IMR-90 (cell line): ENCODE data around the gene DNAJC22. TPM values are rescaled to one million over a fixed set of nuclear protein-coding genes. Genes with fewer than 3 reads are reported as not detected.
"Not testable (repeated sequence)": the region's sequence is repeated elsewhere in the genome, so short reads cannot be mapped to it uniquely, and the experiment has no call there.

Experiments used
- ATAC-seq: fragments of 200-7000 bp; cut with Tn5 transposase; 2 replicates; pipeline ENCODE4 v1.9.1; 2020; ENCODE audit warnings: low read depth, mild to moderate bottlenecking, moderate library complexity
- BruUV-seq: library from RNA; stranded (reverse); fragments of 400-500 nt; replicated peaks from 2 replicates; lab custom pipeline; 2021; lab: Mats Ljungman, UMichigan
- CTCF ChIA-PET: fragments of 300-600 bp; formaldehyde crosslinking; extraction: SDS; loops from one replicate; lab custom pipeline; 2021; ENCODE audit warnings: antibody characterized with exemption; lab: Yijun Ruan, JAX
- POLR2A ChIA-PET: fragments of 300-600 bp; sonication (Branson Sonifier 250); formaldehyde crosslinking; loops from one replicate; lab custom pipeline; 2022; ENCODE audit warnings: antibody characterized with exemption; ENCODE audit not compliant: unreplicated experiment; lab: Charles Lee
- DNase-seq: peaks from one replicate; pipeline ENCODE4 v3.0.0; 2013
- H2AFZ ChIP-seq: replicated peaks from 2 replicates; pipeline ENCODE3; 2013; ENCODE audit warnings: low read length, mild to moderate bottlenecking; ENCODE audit not compliant: poor library complexity
- H2AK5ac ChIP-seq: 2 replicates; pipeline ENCODE4 v1.6.1; 2013; ENCODE audit warnings: low read depth, low read length, inconsistent platforms
- H2AK9ac ChIP-seq: replicated peaks from 2 replicates; pipeline ENCODE3; 2013; ENCODE audit warnings: mild to moderate bottlenecking, low read depth, low read length, moderate library complexity; ENCODE audit not compliant: poor library complexity
- H2BK120ac ChIP-seq: 2 replicates; pipeline ENCODE4 v1.6.1; 2013; ENCODE audit warnings: low read depth, low read length, inconsistent platforms
- H2BK15ac ChIP-seq: 3 replicates; pipeline ENCODE4 v1.6.1; 2013; ENCODE audit warnings: low read depth, low read length, inconsistent platforms
- H2BK20ac ChIP-seq: 2 replicates; pipeline ENCODE4 v1.6.1; 2013; ENCODE audit warnings: low read depth, mild to moderate bottlenecking, inconsistent platforms, low read length, moderate library complexity
- H2BK5ac ChIP-seq: 2 replicates; pipeline ENCODE4 v1.6.1; 2013; ENCODE audit warnings: mild to moderate bottlenecking, low read depth, low read length, inconsistent platforms; ENCODE audit not compliant: poor library complexity, severe bottlenecking
- H3K14ac ChIP-seq: replicated peaks from 2 replicates; pipeline ENCODE4 v1.6.1; 2013; ENCODE audit warnings: low read depth, low read length, inconsistent platforms
- H3K18ac ChIP-seq: 2 replicates; pipeline ENCODE4 v1.6.1; 2013; ENCODE audit warnings: low read depth, low read length, control low read depth
- H3K23ac ChIP-seq: 2 replicates; pipeline ENCODE4 v1.6.1; 2013; ENCODE audit warnings: low read depth, low read length, inconsistent platforms
- H3K27ac ChIP-seq: 2 replicates; pipeline ENCODE4 v1.5.1; 2013; ENCODE audit warnings: mild to moderate bottlenecking, control low read depth, low read length; ENCODE audit not compliant: insufficient read depth
- H3K27me3 ChIP-seq: 2 replicates; pipeline ENCODE4 v1.6.1; 2013; ENCODE audit warnings: low read length; ENCODE audit not compliant: control insufficient read depth, insufficient read depth
- H3K36me3 ChIP-seq: 2 replicates; pipeline ENCODE4 v1.6.1; 2013; ENCODE audit warnings: low read length, mixed read lengths; ENCODE audit not compliant: control insufficient read depth, insufficient read depth
- H3K4ac ChIP-seq: 2 replicates; pipeline ENCODE4 v1.6.1; 2013; ENCODE audit warnings: low read depth, low read length, inconsistent platforms
- H3K4me1 ChIP-seq: 2 replicates; pipeline ENCODE4 v1.6.1; 2013; ENCODE audit warnings: low read length, mixed read lengths; ENCODE audit not compliant: control insufficient read depth, insufficient read depth
- H3K4me2 ChIP-seq: 2 replicates; pipeline ENCODE4 v1.6.1; 2013; ENCODE audit warnings: low read depth, mild to moderate bottlenecking, control low read depth, low read length, moderate library complexity
- H3K4me3 ChIP-seq: 2 replicates; pipeline ENCODE4 v1.5.1; 2013; ENCODE audit warnings: low read depth, mild to moderate bottlenecking, control low read depth, low read length, moderate library complexity; ENCODE audit not compliant: insufficient read depth
- H3K56ac ChIP-seq: 2 replicates; pipeline ENCODE4 v1.6.1; 2013; ENCODE audit warnings: low read length, inconsistent platforms; ENCODE audit not compliant: insufficient read depth; ENCODE audit errors: extremely low read depth
- H3K79me1 ChIP-seq, 2 experiments: 2 replicates each; pipeline ENCODE4 v1.6.1; 2013; ENCODE audit warnings: low read length in 2 of 2, inconsistent platforms in 1 of 2, low read depth in 1 of 2
- H3K9ac ChIP-seq: 2 replicates; pipeline ENCODE4 v1.6.1; 2013; ENCODE audit warnings: low read depth, low read length, control low read depth
- H3K9me1 ChIP-seq: 2 replicates; pipeline ENCODE4 v1.6.1; 2013; ENCODE audit warnings: low read length, inconsistent platforms; ENCODE audit not compliant: insufficient read depth
- H3K9me3 ChIP-seq: 2 replicates; pipeline ENCODE4 v1.6.1; 2013; ENCODE audit warnings: low read length; ENCODE audit not compliant: control insufficient read depth, insufficient read depth
- H4K20me1 ChIP-seq: 2 replicates; pipeline ENCODE4 v1.6.1; 2013; ENCODE audit warnings: low read length, inconsistent platforms; ENCODE audit not compliant: insufficient read depth
- H4K5ac ChIP-seq: 2 replicates; pipeline ENCODE4 v1.6.1; 2013; ENCODE audit warnings: mild to moderate bottlenecking, low read depth, low read length, control low read depth
- H4K8ac ChIP-seq, 2 experiments: 2 replicates each; pipeline ENCODE4 v1.6.1; 2013; ENCODE audit warnings: low read depth in 2 of 2, low read length in 2 of 2, control low read depth in 1 of 2, inconsistent platforms in 1 of 2
- H4K91ac ChIP-seq: 2 replicates; pipeline ENCODE4 v1.6.1; 2013; ENCODE audit warnings: low read depth, low read length, inconsistent platforms; ENCODE audit not compliant: insufficient read depth
- WGBS, 2 experiments: methylation state at CpG; one replicate each; pipeline versions ENCODE4 v1.1.5 to v1.1.7; 2013; ENCODE audit warnings: missing lambda C conversion rate in 2 of 2; ENCODE audit not compliant: insufficient read length in 1 of 2; ENCODE audit errors: extremely low coverage in 2 of 2; 5-methylcytosine and 5-hydroxymethylcytosine counted together
- dilution Hi-C: fragments of 300-500 bp; cut with HindIII; formaldehyde crosslinking; loops from one replicate; pipeline ENCODE4 v1.14.3; 2018; ENCODE audit warnings: low sequenced_read_pairs; ENCODE audit not compliant: unreplicated experiment
- in situ Hi-C: fragments of 300-500 bp; cut with MboI; formaldehyde crosslinking; loops from 3 replicates; pipeline ENCODE4 v1.14.3; 2019; ENCODE audit warnings: low sequenced_read_pairs, inconsistent platforms, mixed read lengths
- intact Hi-C: fragments of 100-400 bp; cut with micrococcal nuclease; formaldehyde crosslinking; loops from 2 replicates; pipeline ENCODE4 v1.10.0; 2022
- polyA plus RNA-seq, 3 experiments: library from polyadenylated mRNA; depleted of rRNA; stranded (reverse); fragments of >200 nt; gene quantifications; 2 replicates each; pipeline ENCODE4 v1.2.3, GENCODE V29; 2012; ENCODE audit warnings: low replicate concordance in 1 of 3
- total RNA-seq: library from RNA; depleted of rRNA; stranded (reverse); fragments of >200 nt; gene quantifications from 2 replicates; pipeline ENCODE4 v1.2.3, GENCODE V29; 2012

DNAJC22 gene
- total and polyA plus RNA-seq, 2 of the 4 experiments (the other 2 are of a cell fraction) = 8.1 to 8.2 TPM

DNA sequence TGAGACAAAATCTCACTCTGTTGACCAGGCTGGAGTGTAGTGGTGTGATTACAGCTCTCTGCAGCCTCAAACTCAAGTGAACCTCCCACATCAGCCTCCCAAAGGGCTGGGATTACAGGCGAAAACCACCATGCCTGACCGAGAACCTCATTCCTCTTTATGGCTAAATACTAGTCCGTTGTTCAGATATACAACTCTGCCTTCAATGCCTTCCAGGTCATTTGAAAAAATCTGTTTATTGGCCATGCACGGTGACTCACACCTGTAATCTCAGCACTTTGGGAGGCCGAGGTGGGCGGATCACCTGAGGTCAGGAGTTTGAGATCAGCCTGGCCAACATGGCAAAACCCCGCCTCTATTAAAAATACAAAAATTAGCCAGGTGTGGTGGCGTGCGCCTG lies 33.5 kb downstream of the DNAJC22 start:
- H2AFZ ChIP-seq, H3K14ac ChIP-seq, DNase-seq, H3K9me3 ChIP-seq, BruUV-seq, H3K4ac ChIP-seq, H3K9me1 ChIP-seq, CTCF ChIA-PET, ATAC-seq, H2AK5ac ChIP-seq, H3K56ac ChIP-seq, H2BK120ac ChIP-seq, H2BK15ac ChIP-seq, H3K4me2 ChIP-seq, H2BK20ac ChIP-seq, H3K27ac ChIP-seq, H3K4me1 ChIP-seq, H3K27me3 ChIP-seq, H3K4me3 ChIP-seq, H3K36me3 ChIP-seq, H4K5ac ChIP-seq, H3K9ac ChIP-seq, H2BK5ac ChIP-seq, in situ Hi-C loops, H3K18ac ChIP-seq, H2AK9ac ChIP-seq, H4K8ac ChIP-seq, POLR2A ChIA-PET, H4K91ac ChIP-seq, dilution Hi-C loops, H3K23ac ChIP-seq: not testable (repeated sequence)
- Histone ChIP-seq H4K20me1 (peaks cover 63% of the 10 kb centered on the region), H3K79me1 (peaks cover 4 to 72% of the 10 kb centered on the region in 2 experiments)
- intact Hi-C loops = loop anchor here (5.0 kb wide), 1 partner anchor 37 kb away; no protein-coding TSS in a partner anchor
- 93% methylated on average over 2 of the region's 9 CpGs; no CpG with 5 or more reads in 1 of the 2 experiments for WGBS, 2 experiments
